GM10847 (cell line): ENCODE measurements around the gene TM9SF3.

Experiments used
- POLR2A ChIP-seq: IDR thresholded peaks from 2 replicates; pipeline ENCODE4 v1.6.1; 2011; ENCODE audit not compliant: insufficient read length; ENCODE audit errors: extremely low read depth

TM9SF3 gene

GRCh38 chr10:96610817-96611216 is 24.0 kb upstream of the TM9SF3 start:
- TF ChIP-seq POLR2A, result no peak

- TF ChIP-seq POLR2A, result no peak
These were observed 22.7 kb upstream of the TM9SF3 start for GRCh38 chr10:96609510-96609909.

GRCh38 chr10:96608805-96609204 is 22.0 kb upstream of the TM9SF3 start:
- no peak for TF ChIP-seq POLR2A

GRCh38 chr10:96608262-96608661 is 21.4 kb upstream of the TM9SF3 start:
- TF ChIP-seq POLR2A, result no peak

- no peak for TF ChIP-seq POLR2A
These were observed 20.1 kb upstream of the TM9SF3 start for GRCh38 chr10:96606946-96607345.

GRCh38 chr10:96606216-96606615 is 19.4 kb upstream of the TM9SF3 start:
- TF ChIP-seq POLR2A, result no peak

GRCh38 chr10:96600337-96600736 is 13.5 kb upstream of the TM9SF3 start:
- TF ChIP-seq POLR2A, result no peak

- TF ChIP-seq POLR2A, result no peak
These were observed 12.0 kb upstream of the TM9SF3 start for GRCh38 chr10:96598846-96599245.

GRCh38 chr10:96596422-96597407 is 9.9 kb upstream of the TM9SF3 start:
- TF ChIP-seq POLR2A, result no peak

- TF ChIP-seq POLR2A, result no peak
These were observed 8.9 kb upstream of the TM9SF3 start for GRCh38 chr10:96595741-96596140.

- TF ChIP-seq POLR2A, result no peak
These were observed 5.1 kb upstream of the TM9SF3 start for GRCh38 chr10:96591946-96592345.

GRCh38 chr10:96588616-96589419 is 2.0 kb upstream of the TM9SF3 start:
- TF ChIP-seq POLR2A, result no peak

- TF ChIP-seq POLR2A, result no peak
These were observed 1.3 kb upstream of the TM9SF3 start for GRCh38 chr10:96588060-96588554.

GRCh38 chr10:96587264-96588059 is 650 bp upstream of the TM9SF3 start:
- TF ChIP-seq POLR2A, result no peak
